Fibroblast of lung (primary cell): ENCODE results near the gene HPSE2.

ENCODE experiments used
- EZH2 ChIP-seq: IDR thresholded peaks from 2 replicates; pipeline ENCODE4 v1.5.1; 2012; ENCODE audit warnings: low read length, control low read depth, mild to moderate bottlenecking; ENCODE audit errors: missing control alignments
- TF ChIP-seq, protein P1 (sequence below), 2 donors: IDR thresholded peaks in 1 of 2; conservative IDR thresholded peaks in 1 of 2; 1 replicate in 1 of 2; 2 replicates in 1 of 2; pipeline ENCODE4 v1.5.1; 2011 to 2012; ENCODE audit warnings: low read length in 2 of 2, control low read depth in 1 of 2, inconsistent platforms in 1 of 2, low read depth in 1 of 2, mild to moderate bottlenecking in 1 of 2

DNA sequence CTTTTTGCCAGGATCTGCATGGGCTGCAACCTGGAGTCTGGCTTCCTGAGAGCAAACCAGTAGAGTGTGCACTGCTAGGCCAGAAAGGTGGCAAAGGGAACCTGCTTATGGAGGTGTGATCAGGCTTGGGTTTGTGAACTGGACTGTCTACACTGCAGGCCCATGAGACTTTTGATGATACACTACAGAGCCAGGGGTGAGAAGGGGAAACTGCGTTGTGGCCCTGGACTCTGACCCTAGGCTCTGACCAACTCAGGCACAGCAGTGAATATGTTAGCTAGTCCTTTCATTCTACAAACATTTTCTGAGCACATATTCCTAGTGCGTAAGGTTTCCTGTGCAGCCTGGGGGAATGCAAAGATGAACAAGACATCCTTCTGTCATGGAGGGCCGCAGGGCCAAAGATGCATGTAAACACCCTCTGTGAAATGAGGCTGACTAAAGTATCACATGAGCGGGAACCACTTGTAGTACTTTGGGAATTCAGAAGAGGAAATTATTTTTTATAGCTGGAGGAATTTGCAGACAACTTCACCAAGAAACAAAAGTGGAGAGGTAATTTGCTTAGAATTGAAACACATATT is 725.1 kb downstream of the HPSE2 start:
- TF ChIP-seq, protein P1, sequence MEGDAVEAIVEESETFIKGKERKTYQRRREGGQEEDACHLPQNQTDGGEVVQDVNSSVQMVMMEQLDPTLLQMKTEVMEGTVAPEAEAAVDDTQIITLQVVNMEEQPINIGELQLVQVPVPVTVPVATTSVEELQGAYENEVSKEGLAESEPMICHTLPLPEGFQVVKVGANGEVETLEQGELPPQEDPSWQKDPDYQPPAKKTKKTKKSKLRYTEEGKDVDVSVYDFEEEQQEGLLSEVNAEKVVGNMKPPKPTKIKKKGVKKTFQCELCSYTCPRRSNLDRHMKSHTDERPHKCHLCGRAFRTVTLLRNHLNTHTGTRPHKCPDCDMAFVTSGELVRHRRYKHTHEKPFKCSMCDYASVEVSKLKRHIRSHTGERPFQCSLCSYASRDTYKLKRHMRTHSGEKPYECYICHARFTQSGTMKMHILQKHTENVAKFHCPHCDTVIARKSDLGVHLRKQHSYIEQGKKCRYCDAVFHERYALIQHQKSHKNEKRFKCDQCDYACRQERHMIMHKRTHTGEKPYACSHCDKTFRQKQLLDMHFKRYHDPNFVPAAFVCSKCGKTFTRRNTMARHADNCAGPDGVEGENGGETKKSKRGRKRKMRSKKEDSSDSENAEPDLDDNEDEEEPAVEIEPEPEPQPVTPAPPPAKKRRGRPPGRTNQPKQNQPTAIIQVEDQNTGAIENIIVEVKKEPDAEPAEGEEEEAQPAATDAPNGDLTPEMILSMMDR (conservative IDR thresholded peaks at IDR 0.05 in 1 of 2, IDR thresholded peaks at IDR 0.05 in 1 of 2; ENCODE audit: low read depth in 1 of 2, low read length in 2 of 2): no peak
- TF ChIP-seq EZH2: no peak
